GM19025 (cell line): ENCODE results near the gene DCC.

Experiments
- ATAC-seq: cut with Tn5 transposase; IDR thresholded peaks from one replicate; pipeline ENCODE4 v1.9.1; 2021; ENCODE audit warnings: mild to moderate bottlenecking, low read depth, moderate library complexity; ENCODE audit not compliant: unreplicated experiment

Gene DCC

GRCh38 chr18:52409727-52410126, 69.7 kb downstream of the DCC start:
- peak; percentile 100 for ATAC-seq

GRCh38 chr18:52415131-52415530, 75.1 kb downstream of the DCC start:
- no peak for ATAC-seq

- no peak for ATAC-seq
Observed at GRCh38 chr18:52422985-52423601, 83.1 kb downstream of the DCC start.

GRCh38 chr18:52426041-52426440, 86.0 kb downstream of the DCC start:
- no peak for ATAC-seq

GRCh38 chr18:52426462-52426861, 86.5 kb downstream of the DCC start:
- no peak for ATAC-seq

GRCh38 chr18:52427521-52428175, 87.7 kb downstream of the DCC start:
- no peak for ATAC-seq

- ATAC-seq: no peak
Observed at GRCh38 chr18:52431683-52432082, 91.7 kb downstream of the DCC start.

GRCh38 chr18:52433797-52434196, 93.8 kb downstream of the DCC start:
- ATAC-seq: no peak

- ATAC-seq: no peak
Observed at GRCh38 chr18:52435301-52435700, 95.3 kb downstream of the DCC start.

GRCh38 chr18:52437161-52437560, 97.2 kb downstream of the DCC start:
- ATAC-seq: no peak

GRCh38 chr18:52439457-52439856, 99.5 kb downstream of the DCC start:
- no peak for ATAC-seq

GRCh38 chr18:52441794-52442193, 101.8 kb downstream of the DCC start:
- ATAC-seq: no peak

GRCh38 chr18:52442686-52443085, 102.7 kb downstream of the DCC start:
- ATAC-seq: no peak

GRCh38 chr18:52451256-52451655, 111.3 kb downstream of the DCC start:
- no peak for ATAC-seq

- ATAC-seq: no peak
Observed at GRCh38 chr18:52451851-52452250, 111.9 kb downstream of the DCC start.

GRCh38 chr18:52452427-52452826, 112.4 kb downstream of the DCC start:
- ATAC-seq: no peak

- ATAC-seq: no peak
Observed at GRCh38 chr18:52459890-52460289, 119.9 kb downstream of the DCC start.

- ATAC-seq: no peak
Observed at GRCh38 chr18:52462853-52463252, 122.9 kb downstream of the DCC start.

GRCh38 chr18:52465391-52465790, 125.4 kb downstream of the DCC start:
- ATAC-seq: no peak

GRCh38 chr18:52468496-52468895, 128.5 kb downstream of the DCC start:
- no peak for ATAC-seq

- no peak for ATAC-seq
Observed at GRCh38 chr18:52475325-52475724, 135.3 kb downstream of the DCC start.

GRCh38 chr18:52481116-52481515, 141.1 kb downstream of the DCC start:
- no peak for ATAC-seq
